Colonic mucosa (tissue), 4 donors: ENCODE data around the gene PTPRT. TPM values are rescaled to one million over a fixed set of nuclear protein-coding genes. Genes with fewer than 3 reads are reported as not detected.

Experiments used
- DNase-seq: peaks from one replicate; pipeline ENCODE4 v3.0.0-alpha.2; 2020
- H3K27ac ChIP-seq: fragments of 200-600 bp; one replicate; pipeline ENCODE4 v1.8.0; 2021
- H3K27me3 ChIP-seq: fragments of 200-600 bp; one replicate; pipeline ENCODE4 v1.8.0; 2021
- H3K36me3 ChIP-seq: fragments of 200-600 bp; one replicate; pipeline ENCODE4 v1.8.0; 2021
- H3K4me1 ChIP-seq: fragments of 200-600 bp; one replicate; pipeline ENCODE4 v1.8.0; 2021; ENCODE audit warnings: mild to moderate bottlenecking
- H3K4me3 ChIP-seq: fragments of 200-600 bp; one replicate; pipeline ENCODE4 v1.8.0; 2021
- H3K9ac ChIP-seq, 2 donors: one replicate each; pipeline ENCODE4 v1.7.0; 2013; ENCODE audit warnings: control low read depth in 2 of 2, low read depth in 2 of 2, low read length in 2 of 2
- H3K9me3 ChIP-seq: fragments of 200-600 bp; one replicate; pipeline ENCODE4 v1.8.0; 2021
- CTCF ChIP-seq: fragments of 200-600 bp; IDR thresholded peaks from one replicate; pipeline ENCODE4 v1.8.0; 2022; ENCODE audit warnings: antibody characterized with exemption, mild to moderate bottlenecking
- intact Hi-C: fragments of 100-400 bp; cut with DNase I; formaldehyde crosslinking; loops from one replicate; pipeline ENCODE4 v1.14.1; 2022
- total RNA-seq, 2 donors: library from RNA; stranded (reverse); fragmentation: NEBNext Ultra II Directional in 1 of 2; extraction: Animal tissue kit (Norgen Biotek cat#: 25700) in 1 of 2; gene quantifications; one replicate each; pipeline ENCODE4 v1.2.1, GENCODE V29; 2021
- donor health status: healthy.
- donor health status: DM: no; HTN: no; CAD: no.
- donor health status: DM: no; HTN: no; CAD: no.

PTPRT gene
- total RNA-seq, 2 donors from 2014 or later = 0.11 to 0.12 TPM

- intact Hi-C loops = no loop called here
- H3K36me3 ChIP-seq = no peaks in the 10 kb centered on the region
- no peak overlapping the region for H3K9ac ChIP-seq
- no peaks in the 10 kb centered on the region for H3K27me3 ChIP-seq
- no peaks in the 10 kb centered on the region for H3K4me1 ChIP-seq
- H3K27ac ChIP-seq = no peak overlapping the region
- no peak overlapping the region for H3K4me3 ChIP-seq
- H3K9me3 ChIP-seq = no peaks in the 10 kb centered on the region
- TF ChIP-seq CTCF = no peak
- no peak for DNase-seq
Observed at GRCh38 chr20:42294976-42295375, 894.7 kb downstream of the PTPRT start.

- Histone ChIP-seq H3K4me1 (no peaks in the 10 kb centered on the region), H3K9ac (no peak overlapping the region), H3K36me3 (no peaks in the 10 kb centered on the region), H3K9me3 (no peaks in the 10 kb centered on the region), H3K27ac (no peak overlapping the region), H3K27me3 (no peaks in the 10 kb centered on the region), H3K4me3 (no peak overlapping the region)
- no peak for TF ChIP-seq CTCF
- intact Hi-C loops = no loop called here
- no peak for DNase-seq
Observed at GRCh38 chr20:42281801-42282200, 907.9 kb downstream of the PTPRT start.

GRCh38 chr20:42276718-42277602 is 912.7 kb downstream of the PTPRT start:
- Histone ChIP-seq H3K27ac (no peak overlapping the region), H3K4me3 (no peak overlapping the region), H3K36me3 (no peaks in the 10 kb centered on the region), H3K27me3 (no peaks in the 10 kb centered on the region), H3K9me3 (no peaks in the 10 kb centered on the region), H3K4me1 (no peaks in the 10 kb centered on the region), H3K9ac (no peak overlapping the region)
- intact Hi-C loops = no loop called here
- no peak for TF ChIP-seq CTCF
- DNase-seq = no peak

GRCh38 chr20:42274986-42275385 is 914.7 kb downstream of the PTPRT start:
- Histone ChIP-seq H3K4me3 (no peak overlapping the region), H3K4me1 (no peaks in the 10 kb centered on the region), H3K27ac (no peak overlapping the region), H3K9ac (no peak overlapping the region), H3K27me3 (no peaks in the 10 kb centered on the region), H3K9me3 (no peaks in the 10 kb centered on the region), H3K36me3 (no peaks in the 10 kb centered on the region)
- DNase-seq = no peak
- TF ChIP-seq CTCF = no peak
- intact Hi-C loops = no loop called here

- Histone ChIP-seq H3K36me3 (no peaks in the 10 kb centered on the region), H3K4me3 (no peak overlapping the region), H3K27me3 (no peaks in the 10 kb centered on the region), H3K4me1 (no peaks in the 10 kb centered on the region), H3K9me3 (no peaks in the 10 kb centered on the region), H3K9ac (no peak overlapping the region), H3K27ac (no peak overlapping the region)
- intact Hi-C loops = no loop called here
- TF ChIP-seq CTCF = no peak
- no peak for DNase-seq
Observed at GRCh38 chr20:42272516-42272915, 917.2 kb downstream of the PTPRT start.
